Esophagus muscularis mucosa (tissue), 4 donors: ENCODE measurements around the gene DAZAP2.

Experiments
- EP300 ChIP-seq: sonication (generic); formaldehyde crosslinking; IDR thresholded peaks from one replicate; pipeline ENCODE4 v1.6.1; 2017; ENCODE audit warnings: antibody characterized with exemption
- POLR2A ChIP-seq: fragments of 450-650 bp; IDR thresholded peaks from one replicate; pipeline ENCODE4 v1.6.1; 2017; ENCODE audit warnings: antibody characterized with exemption, moderate library complexity, mild to moderate bottlenecking, low read depth
- POLR2AphosphoS5 ChIP-seq, 2 donors: sonication (generic); formaldehyde crosslinking; IDR thresholded peaks; one replicate each; pipeline ENCODE4 v1.6.1; 2017; ENCODE audit warnings: antibody characterized with exemption in 2 of 2
- TF ChIP-seq, protein P1 (sequence below), 3 experiments: fragments of 200-600 bp in 2 of 3; fragments of 450-650 bp in 1 of 3; sonication (generic) in 2 of 3; IDR thresholded peaks; one replicate each; pipeline ENCODE4 v1.5.1; 2017 to 2019; ENCODE audit warnings: antibody characterized with exemption in 3 of 3, mild to moderate bottlenecking in 2 of 3, moderate library complexity in 1 of 3

DNA sequence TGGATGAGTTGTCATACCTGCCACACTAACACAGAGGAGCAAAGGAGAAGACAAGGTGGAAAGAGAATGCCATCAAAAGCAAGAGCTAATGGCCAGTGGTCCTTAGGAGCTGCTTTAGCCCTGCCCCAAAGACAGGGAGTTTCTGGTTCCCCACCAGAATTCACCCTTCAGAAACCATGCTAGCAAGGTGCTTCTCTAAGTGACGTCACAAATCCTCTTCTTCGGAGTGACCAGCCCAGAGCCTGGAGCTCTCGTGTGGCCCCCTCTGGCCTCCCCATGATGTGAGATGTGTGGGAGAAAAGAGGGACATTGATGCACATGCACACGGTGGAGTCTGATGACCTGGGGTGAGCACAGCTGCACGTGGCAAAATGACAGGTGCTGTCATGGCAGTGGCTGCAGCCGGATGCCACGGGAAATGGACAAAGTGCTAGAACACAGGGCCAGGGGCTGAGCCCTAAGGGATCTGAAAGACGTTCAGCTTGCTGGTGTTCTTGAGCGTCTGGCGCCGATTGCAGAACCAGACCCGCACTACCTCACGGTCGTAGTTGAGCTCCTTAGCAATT lies 48.8 kb upstream of the DAZAP2 start:
- TF ChIP-seq, protein P1, sequence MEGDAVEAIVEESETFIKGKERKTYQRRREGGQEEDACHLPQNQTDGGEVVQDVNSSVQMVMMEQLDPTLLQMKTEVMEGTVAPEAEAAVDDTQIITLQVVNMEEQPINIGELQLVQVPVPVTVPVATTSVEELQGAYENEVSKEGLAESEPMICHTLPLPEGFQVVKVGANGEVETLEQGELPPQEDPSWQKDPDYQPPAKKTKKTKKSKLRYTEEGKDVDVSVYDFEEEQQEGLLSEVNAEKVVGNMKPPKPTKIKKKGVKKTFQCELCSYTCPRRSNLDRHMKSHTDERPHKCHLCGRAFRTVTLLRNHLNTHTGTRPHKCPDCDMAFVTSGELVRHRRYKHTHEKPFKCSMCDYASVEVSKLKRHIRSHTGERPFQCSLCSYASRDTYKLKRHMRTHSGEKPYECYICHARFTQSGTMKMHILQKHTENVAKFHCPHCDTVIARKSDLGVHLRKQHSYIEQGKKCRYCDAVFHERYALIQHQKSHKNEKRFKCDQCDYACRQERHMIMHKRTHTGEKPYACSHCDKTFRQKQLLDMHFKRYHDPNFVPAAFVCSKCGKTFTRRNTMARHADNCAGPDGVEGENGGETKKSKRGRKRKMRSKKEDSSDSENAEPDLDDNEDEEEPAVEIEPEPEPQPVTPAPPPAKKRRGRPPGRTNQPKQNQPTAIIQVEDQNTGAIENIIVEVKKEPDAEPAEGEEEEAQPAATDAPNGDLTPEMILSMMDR (IDR thresholded peaks at IDR 0.05) = no peak
- TF ChIP-seq EP300 (no peak), POLR2AphosphoS5 (IDR thresholded peaks at IDR 0.05) (no peak), POLR2A (no peak)
